HG02852 (cell line): ENCODE measurements around the gene HOXA10.

ENCODE experiments used
- ATAC-seq: cut with Tn5 transposase; IDR thresholded peaks from one replicate; pipeline ENCODE4 v1.9.1; 2021; ENCODE audit warnings: mild to moderate bottlenecking, moderate library complexity; ENCODE audit not compliant: unreplicated experiment

Gene HOXA10

DNA sequence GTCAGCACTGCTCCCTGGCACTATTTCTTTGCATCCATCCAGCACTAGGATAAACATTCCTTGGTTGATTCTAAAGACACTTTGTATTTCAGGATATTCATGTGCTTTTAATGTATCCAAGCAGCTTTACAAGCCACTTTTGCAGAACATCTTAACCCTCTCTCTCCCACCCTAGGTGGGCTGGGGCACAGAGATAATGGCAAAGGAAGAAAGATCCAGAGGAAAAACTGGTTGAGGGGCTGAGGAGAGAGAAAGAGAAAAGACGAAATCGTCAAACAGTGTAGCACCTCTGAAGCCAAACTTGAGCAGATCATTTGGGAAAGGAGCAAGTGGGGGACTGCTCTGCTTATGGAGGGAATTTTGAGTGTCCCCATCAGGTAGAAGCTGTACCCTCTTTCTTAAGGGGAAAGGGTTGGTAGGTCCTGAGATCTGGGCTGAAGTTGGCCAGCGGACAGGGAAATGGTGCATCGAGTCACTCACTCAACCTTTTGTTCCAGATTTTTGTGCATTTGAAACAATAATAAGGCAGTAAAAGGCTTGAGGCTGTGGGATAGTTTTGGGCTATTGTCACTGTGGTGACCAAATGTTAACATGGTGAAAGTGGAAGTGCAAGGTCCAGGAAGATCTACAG lies 30.0 kb upstream of the HOXA10 start:
- no peak for ATAC-seq

- ATAC-seq: no peak
Measured at GRCh38 chr7:27203365-27203953, 29.3 kb upstream of the HOXA10 start.

DNA sequence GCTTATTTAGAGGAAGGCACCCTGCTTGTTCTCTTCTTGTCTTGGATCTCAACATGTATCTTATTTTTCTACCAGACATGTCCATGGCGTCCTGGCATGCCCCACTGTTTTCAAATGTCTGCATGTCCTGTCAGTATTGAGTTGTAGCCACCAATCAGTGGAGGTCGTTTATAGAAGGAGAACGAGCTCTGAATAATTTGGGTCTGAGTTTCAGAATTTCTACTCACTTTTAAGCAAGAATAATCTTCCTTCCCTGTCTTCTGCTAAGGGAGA lies 28.7 kb upstream of the HOXA10 start:
- no peak for ATAC-seq

- no peak for ATAC-seq
Measured at GRCh38 chr7:27202018-27202861, 28.1 kb upstream of the HOXA10 start.

- no peak for ATAC-seq
Measured at GRCh38 chr7:27201580-27202017, 27.5 kb upstream of the HOXA10 start.

DNA sequence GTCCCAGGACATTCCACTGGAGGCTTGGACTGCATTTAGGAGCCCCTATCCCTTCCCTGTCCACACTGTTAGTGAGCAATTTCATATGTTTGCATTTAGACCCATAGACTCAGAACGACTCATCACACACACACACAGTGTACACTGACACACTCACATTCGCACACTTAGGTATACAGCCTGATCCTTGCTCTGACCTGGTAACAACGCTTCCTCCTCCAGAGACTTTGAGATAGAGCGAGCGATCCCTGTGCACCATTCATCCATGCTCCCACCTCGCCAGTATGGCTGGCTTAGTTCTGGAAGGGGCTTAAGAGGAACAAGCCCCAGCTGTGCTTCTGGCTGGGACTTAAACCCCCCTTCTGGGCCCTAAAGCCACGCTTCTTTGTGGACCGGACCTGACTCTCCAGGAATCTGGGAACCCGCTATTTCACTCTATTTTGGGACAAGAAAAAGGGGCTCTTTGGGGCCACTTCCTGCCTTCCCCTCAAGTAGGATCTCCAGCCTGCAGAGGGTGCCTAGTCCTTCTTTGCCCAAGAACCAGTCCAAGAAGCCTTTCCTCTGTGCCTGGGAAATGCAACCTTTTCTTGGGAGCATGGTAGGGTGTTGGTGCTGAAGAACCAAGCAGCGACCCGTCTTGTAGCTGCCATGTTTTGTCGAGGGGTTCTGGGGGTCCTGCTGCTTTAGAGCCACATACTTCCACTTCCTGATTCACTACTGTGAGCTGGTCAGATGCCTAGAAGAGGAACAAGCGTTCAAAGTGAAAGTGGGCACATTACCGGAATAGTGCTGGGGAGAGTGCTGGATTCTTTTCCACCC lies 26.9 kb upstream of the HOXA10 start:
- ATAC-seq: no peak

DNA sequence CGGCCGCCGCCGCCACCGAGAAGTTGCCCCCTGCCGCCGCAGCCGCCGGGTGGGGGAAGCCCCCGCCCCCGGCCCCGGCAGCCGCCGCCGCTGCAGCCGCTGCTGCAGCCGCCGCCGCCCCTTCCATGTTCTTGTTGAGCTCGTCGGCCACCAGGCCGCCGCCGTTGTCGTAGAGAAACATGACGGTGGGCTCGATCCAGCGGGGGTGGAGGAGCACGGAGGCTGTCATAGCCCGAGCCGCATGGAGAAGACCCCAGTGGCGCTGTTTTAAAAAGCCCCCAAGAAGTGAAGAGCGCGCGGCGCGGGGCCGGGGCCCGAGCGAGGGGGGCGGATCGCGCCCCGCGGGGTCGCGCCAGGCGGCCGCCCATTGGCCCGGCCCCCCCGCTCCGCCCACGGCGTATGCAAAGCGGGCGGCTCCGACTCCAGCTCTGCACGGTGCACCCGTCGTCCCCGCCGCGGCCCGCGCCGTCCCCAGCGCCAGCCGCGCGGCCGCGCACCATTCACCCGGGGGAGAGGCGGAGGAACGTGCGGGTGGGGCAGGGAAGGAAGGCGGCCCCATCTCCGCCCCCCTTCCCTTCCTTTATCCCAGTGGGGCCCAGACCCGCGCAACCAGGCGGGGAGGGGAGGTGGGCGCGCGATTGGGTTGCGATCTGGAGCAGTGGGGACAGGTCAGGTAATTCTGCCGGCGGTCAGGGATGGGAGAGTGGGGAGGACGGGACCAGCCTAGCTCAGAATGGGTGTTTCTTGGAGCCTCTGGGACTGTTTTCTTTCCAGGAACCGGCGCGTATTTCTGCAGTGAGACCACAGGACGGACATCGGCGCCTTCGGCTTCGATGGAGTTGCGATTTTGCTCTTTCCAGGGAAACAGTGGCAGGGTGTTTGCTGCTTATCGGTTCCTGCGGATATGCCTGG lies 26.0 kb upstream of the HOXA10 start, which contains the start of gene HOXA13:
Gene HOXA13 (minus strand): TSS at position 243 of the 912 bp plus-strand sequence. CDS start 14 bp downstream, at position 229.
- no peak for ATAC-seq

DNA sequence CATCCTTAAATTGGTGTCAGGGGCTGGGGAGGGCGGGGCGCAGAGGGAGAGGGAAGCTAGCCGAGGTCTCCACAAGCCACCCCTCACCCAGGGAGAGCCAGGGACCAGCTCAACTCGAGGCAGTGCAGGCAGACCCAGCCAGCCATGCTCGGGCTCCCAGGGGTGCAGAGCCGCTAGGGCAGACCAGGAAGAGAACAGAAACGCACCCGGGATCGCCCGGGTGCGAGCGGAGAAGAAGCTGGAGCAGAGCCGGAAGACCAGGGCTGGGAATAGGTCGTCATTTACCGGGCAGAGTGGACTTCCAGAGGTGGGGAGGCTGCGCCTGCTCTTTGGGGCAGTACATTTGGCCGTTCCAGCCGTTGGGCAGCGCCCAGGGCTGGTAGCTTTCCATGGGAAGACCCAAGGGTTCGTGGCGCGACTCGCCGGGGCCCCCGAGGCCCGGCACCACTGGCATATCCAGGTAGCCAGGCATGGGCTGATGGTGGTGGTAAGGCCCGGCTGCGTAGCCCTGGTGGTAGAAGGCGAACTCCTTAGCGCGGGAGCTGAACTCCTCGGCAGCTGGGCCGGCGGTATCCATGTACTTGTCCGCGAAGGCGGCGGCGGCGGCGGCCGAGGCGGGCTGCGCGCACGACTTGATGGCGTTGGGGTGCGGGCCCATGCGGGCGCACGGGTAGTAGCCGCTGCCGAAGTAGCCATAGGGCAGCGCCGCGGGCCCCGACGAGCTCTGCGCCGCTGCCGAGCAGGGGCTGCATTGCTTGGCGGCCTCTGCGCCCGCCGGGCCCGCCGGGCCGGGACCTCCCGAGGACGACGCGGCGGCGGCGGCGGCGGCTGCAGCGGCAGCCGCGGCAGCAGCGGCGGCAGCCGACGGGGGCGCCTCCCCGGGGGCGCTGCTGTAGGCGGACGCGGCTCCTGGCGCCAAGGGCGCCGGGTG lies 25.0 kb upstream of the HOXA10 start:
- ATAC-seq: no peak

- ATAC-seq: no peak
Measured at GRCh38 chr7:27198138-27198841, 24.2 kb upstream of the HOXA10 start.

- ATAC-seq: no peak
Measured at GRCh38 chr7:27197137-27198042, 23.3 kb upstream of the HOXA10 start.

DNA sequence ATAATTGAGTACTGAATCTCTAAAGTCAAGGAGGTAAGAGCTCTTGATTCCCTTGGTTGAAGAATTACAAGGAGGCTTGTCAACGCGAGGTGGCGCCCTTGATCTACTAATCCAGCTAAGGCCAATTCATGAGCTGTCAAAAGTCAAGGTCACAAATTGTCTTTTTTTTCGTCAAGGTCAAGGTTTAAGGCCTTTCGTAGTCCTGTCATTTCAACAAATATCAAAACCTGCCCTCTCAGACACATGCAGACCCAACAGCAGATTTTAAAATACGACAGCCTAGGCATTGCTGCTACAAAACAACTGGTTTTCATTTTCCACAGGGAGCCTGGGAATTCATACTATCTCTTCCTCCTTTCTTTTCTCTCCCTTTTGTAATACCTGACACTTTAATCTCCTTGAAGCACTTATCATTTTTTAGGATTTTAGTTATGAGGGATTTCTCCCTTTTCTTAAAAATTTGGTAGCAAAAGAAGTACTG lies 22.2 kb upstream of the HOXA10 start:
- no peak for ATAC-seq

DNA sequence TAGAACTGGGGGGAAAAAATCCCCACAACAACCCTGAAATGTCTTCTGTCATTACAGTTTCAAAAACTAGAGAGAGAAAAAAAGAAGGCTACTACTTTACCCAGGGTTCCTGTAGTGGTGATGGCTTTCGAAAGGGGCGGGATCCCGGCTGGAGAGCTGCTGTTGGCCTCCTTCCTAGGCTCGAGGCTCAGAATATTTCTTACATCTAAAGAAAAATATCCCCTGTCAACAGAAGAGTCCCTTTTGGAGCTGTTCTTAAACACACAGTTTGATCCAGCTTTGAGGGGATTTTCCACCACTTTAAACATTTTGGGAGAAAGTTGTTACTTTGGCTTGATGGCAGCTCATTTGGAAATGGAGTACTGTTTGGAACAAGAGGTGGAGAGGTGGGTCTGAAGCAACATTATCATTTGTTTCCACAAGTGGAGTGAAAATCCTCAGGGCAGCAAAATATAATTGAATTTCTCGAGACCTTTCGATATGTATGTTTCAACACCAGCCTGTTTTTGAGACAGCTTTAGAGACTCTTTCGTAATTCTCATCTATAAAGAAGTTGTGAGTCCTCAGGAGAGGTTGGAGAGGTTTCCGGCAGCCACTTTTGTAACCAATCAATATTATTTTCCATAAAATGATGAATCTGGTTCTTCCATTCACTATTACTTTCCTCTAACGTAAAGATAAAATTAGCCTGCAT lies 20.7 kb upstream of the HOXA10 start:
- ATAC-seq: no peak

DNA sequence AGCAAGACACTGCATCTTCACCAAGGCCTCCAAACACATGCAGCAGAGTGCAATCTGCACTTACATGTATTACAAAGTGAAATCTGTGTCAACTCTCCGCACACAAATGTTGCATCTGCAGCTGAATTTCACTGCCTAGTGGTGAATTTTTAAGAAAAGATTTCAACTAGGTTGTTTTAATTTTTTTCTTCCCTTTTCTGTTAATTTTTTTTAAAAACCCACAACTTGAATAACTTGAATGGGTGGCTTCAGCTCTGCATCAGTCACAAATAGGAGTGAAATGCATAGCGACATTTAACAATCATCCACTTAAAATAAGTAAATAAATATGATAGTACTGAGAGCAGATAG lies 19.9 kb upstream of the HOXA10 start:
- ATAC-seq: no peak

DNA sequence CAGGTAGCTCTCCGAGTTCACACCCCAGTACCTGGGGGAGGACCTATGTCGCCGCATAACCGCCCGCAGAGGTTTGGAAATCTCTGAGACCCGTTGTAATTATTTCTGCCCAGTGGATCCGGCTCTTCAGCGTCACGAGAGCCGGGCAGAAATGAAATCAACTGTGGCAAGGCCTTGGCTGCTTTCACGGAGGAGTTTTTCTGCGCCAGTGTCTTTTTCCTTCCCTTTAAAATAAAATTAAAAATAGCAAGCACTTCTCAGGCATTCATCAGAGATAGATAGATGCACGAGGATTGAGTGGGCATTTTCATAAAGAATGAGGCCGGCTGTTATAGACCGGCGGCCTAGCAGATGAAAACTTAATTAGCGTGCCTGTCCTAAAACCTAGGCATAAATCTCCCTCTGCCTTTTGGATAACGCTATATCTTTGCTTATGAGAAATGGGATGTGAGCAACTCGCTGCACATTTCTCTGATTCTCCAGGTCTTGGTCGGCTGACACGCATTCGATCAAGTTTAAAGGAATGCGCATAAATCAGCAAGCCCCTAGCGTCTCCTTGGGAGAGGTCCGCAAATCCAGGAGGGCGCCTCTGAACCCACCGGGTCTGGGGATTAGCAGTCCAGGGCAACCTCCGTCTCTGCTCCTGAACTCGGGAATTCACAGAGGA lies 19.3 kb upstream of the HOXA10 start:
- no peak for ATAC-seq

GRCh38 chr7:27192546-27193334 lies 18.6 kb upstream of the HOXA10 start:
- no peak for ATAC-seq
